HEK293 (cell line): Measurements from ENCODE around the gene UPK1A.

Experiments used
- GLI4 ChIP-seq: fragments of 450-650 bp; formaldehyde crosslinking; IDR thresholded peaks from 2 replicates; pipeline ENCODE4 v1.5.1; 2016; ENCODE audit warnings: missing biosample characterization, missing genetic modification characterization
- HOXC10 ChIP-seq: sonication (generic); formaldehyde crosslinking; IDR thresholded peaks from 2 replicates; pipeline ENCODE4 v1.8.1; 2023; ENCODE audit warnings: mild to moderate bottlenecking, missing genetic modification reagents
- KLF8 ChIP-seq: fragments of 450-650 bp; formaldehyde crosslinking; IDR thresholded peaks from 2 replicates; pipeline ENCODE4 v1.5.1; 2016; ENCODE audit warnings: missing biosample characterization, missing genetic modification characterization
- MEIS1 ChIP-seq: sonication (generic); formaldehyde crosslinking; IDR thresholded peaks from 2 replicates; pipeline ENCODE4 v1.8.1; 2022; ENCODE audit warnings: missing genetic modification reagents, mild to moderate bottlenecking, borderline replicate concordance
- OSR2 ChIP-seq: fragments of 450-650 bp; formaldehyde crosslinking; IDR thresholded peaks from 2 replicates; pipeline ENCODE4 v1.5.1; 2016; ENCODE audit warnings: missing biosample characterization, missing genetic modification characterization
- OVOL3 ChIP-seq: fragments of 450-650 bp; formaldehyde crosslinking; IDR thresholded peaks from 2 replicates; pipeline ENCODE4 v1.5.1; 2016; ENCODE audit warnings: missing biosample characterization, missing genetic modification characterization
- PATZ1 ChIP-seq: fragments of 450-650 bp; formaldehyde crosslinking; IDR thresholded peaks from 2 replicates; pipeline ENCODE4 v1.5.1; 2016; ENCODE audit warnings: missing biosample characterization, missing genetic modification characterization
- SCRT2 ChIP-seq: fragments of 450-650 bp; formaldehyde crosslinking; IDR thresholded peaks from 2 replicates; pipeline ENCODE4 v1.5.1; 2016; ENCODE audit warnings: missing biosample characterization, missing genetic modification characterization
- SP3 ChIP-seq: fragments of 450-650 bp; formaldehyde crosslinking; IDR thresholded peaks from 2 replicates; pipeline ENCODE4 v1.5.1; 2016; ENCODE audit warnings: missing biosample characterization, missing genetic modification characterization
- TCF7L2 ChIP-seq: IDR thresholded peaks from 2 replicates; pipeline ENCODE4 v1.6.1; 2011; ENCODE audit warnings: low read depth, mild to moderate bottlenecking, inconsistent platforms, low read length, moderate library complexity, borderline replicate concordance
- YY2 ChIP-seq: fragments of 450-650 bp; formaldehyde crosslinking; IDR thresholded peaks from 2 replicates; pipeline ENCODE4 v1.5.1; 2016; ENCODE audit warnings: missing biosample characterization, missing genetic modification characterization
- ZBTB20 ChIP-seq: fragments of 450-650 bp; formaldehyde crosslinking; IDR thresholded peaks from 2 replicates; pipeline ENCODE4 v1.5.1; 2016; ENCODE audit warnings: missing biosample characterization, missing genetic modification characterization
- ZBTB8A ChIP-seq: fragments of 450-650 bp; formaldehyde crosslinking; IDR thresholded peaks from 2 replicates; pipeline ENCODE4 v1.5.1; 2016; ENCODE audit warnings: missing biosample characterization, missing genetic modification characterization
- ZFP41 ChIP-seq: fragments of 450-650 bp; formaldehyde crosslinking; IDR thresholded peaks from 2 replicates; pipeline ENCODE4 v1.5.1; 2016; ENCODE audit warnings: missing biosample characterization, missing genetic modification characterization, borderline replicate concordance
- ZNF132 ChIP-seq: fragments of 450-650 bp; formaldehyde crosslinking; IDR thresholded peaks from 2 replicates; pipeline ENCODE4 v1.5.1; 2017; ENCODE audit warnings: missing biosample characterization, missing genetic modification characterization, borderline replicate concordance
- ZNF157 ChIP-seq: fragments of 450-650 bp; formaldehyde crosslinking; IDR thresholded peaks from 2 replicates; pipeline ENCODE4 v1.5.1; 2016; ENCODE audit warnings: missing biosample characterization, missing genetic modification characterization
- ZNF274 ChIP-seq, 2 experiments: fragments of 200-500 bp in 1 of 2; fragments of 450-650 bp in 1 of 2; sonication (Bioruptor generic) in 1 of 2; formaldehyde crosslinking in 1 of 2; IDR thresholded peaks; 2 replicates each; pipeline versions ENCODE4 v1.5.1 to v1.6.1; 2014 to 2016; ENCODE audit warnings: borderline replicate concordance in 1 of 2, inconsistent platforms in 1 of 2, low read length in 1 of 2, missing biosample characterization in 1 of 2, missing genetic modification characterization in 1 of 2
- ZNF292 ChIP-seq: fragments of 450-650 bp; formaldehyde crosslinking; IDR thresholded peaks from 2 replicates; pipeline ENCODE4 v1.5.1; 2016; ENCODE audit warnings: low read depth, missing biosample characterization, missing genetic modification characterization, borderline replicate concordance
- ZNF302 ChIP-seq: fragments of 450-650 bp; formaldehyde crosslinking; IDR thresholded peaks from 2 replicates; pipeline ENCODE4 v1.5.1; 2016; ENCODE audit warnings: missing biosample characterization, missing genetic modification characterization, low read depth
- ZNF311 ChIP-seq: fragments of 450-650 bp; formaldehyde crosslinking; IDR thresholded peaks from 2 replicates; pipeline ENCODE4 v1.5.1; 2017; ENCODE audit warnings: missing biosample characterization, missing genetic modification characterization, borderline replicate concordance
- ZNF341 ChIP-seq: fragments of 450-650 bp; formaldehyde crosslinking; IDR thresholded peaks from 2 replicates; pipeline ENCODE4; 2016; ENCODE audit warnings: low read depth, missing biosample characterization, missing genetic modification characterization
- ZNF354C ChIP-seq: fragments of 450-650 bp; formaldehyde crosslinking; IDR thresholded peaks from 2 replicates; pipeline ENCODE4 v1.5.1; 2016; ENCODE audit warnings: missing biosample characterization, missing genetic modification characterization, low read depth, borderline replicate concordance
- ZNF391 ChIP-seq: fragments of 450-650 bp; formaldehyde crosslinking; IDR thresholded peaks from 2 replicates; pipeline ENCODE4 v1.5.1; 2016; ENCODE audit warnings: low read depth, missing biosample characterization, missing genetic modification characterization, borderline replicate concordance
- ZNF398 ChIP-seq: fragments of 450-650 bp; formaldehyde crosslinking; IDR thresholded peaks from 2 replicates; pipeline ENCODE4 v1.5.1; 2017; ENCODE audit warnings: missing biosample characterization, missing genetic modification characterization
- ZNF416 ChIP-seq: fragments of 450-650 bp; formaldehyde crosslinking; IDR thresholded peaks from 2 replicates; pipeline ENCODE4 v1.5.1; 2016; ENCODE audit warnings: missing biosample characterization, missing genetic modification characterization
- ZNF48 ChIP-seq: fragments of 450-650 bp; formaldehyde crosslinking; IDR thresholded peaks from 2 replicates; pipeline ENCODE4 v1.5.1; 2016; ENCODE audit warnings: missing biosample characterization, missing genetic modification characterization
- ZNF555 ChIP-seq: fragments of 450-650 bp; formaldehyde crosslinking; conservative IDR thresholded peaks from 2 replicates; pipeline ENCODE4 v1.5.1; 2017; ENCODE audit warnings: missing biosample characterization, mild to moderate bottlenecking, missing genetic modification characterization, inconsistent platforms
- ZNF571 ChIP-seq: fragments of 450-650 bp; formaldehyde crosslinking; IDR thresholded peaks from 2 replicates; pipeline ENCODE4 v1.5.0; 2017; ENCODE audit warnings: missing biosample characterization, missing genetic modification characterization
- ZNF585B ChIP-seq: fragments of 450-650 bp; formaldehyde crosslinking; IDR thresholded peaks from 2 replicates; pipeline ENCODE4 v1.5.1; 2016; ENCODE audit warnings: missing biosample characterization, missing genetic modification characterization
- ZNF621 ChIP-seq: fragments of 450-650 bp; formaldehyde crosslinking; IDR thresholded peaks from 2 replicates; pipeline ENCODE4 v1.5.1; 2017; ENCODE audit warnings: missing biosample characterization, missing genetic modification characterization
- ZNF629 ChIP-seq: fragments of 450-650 bp; formaldehyde crosslinking; IDR thresholded peaks from 2 replicates; pipeline ENCODE4 v1.5.1; 2017; ENCODE audit warnings: missing biosample characterization, missing genetic modification characterization
- ZNF645 ChIP-seq: fragments of 450-650 bp; formaldehyde crosslinking; IDR thresholded peaks from 2 replicates; pipeline ENCODE4; 2016; ENCODE audit warnings: missing biosample characterization, missing genetic modification characterization
- ZNF658 ChIP-seq: fragments of 450-650 bp; formaldehyde crosslinking; IDR thresholded peaks from 2 replicates; pipeline ENCODE4; 2016; ENCODE audit warnings: missing biosample characterization, missing genetic modification characterization
- ZNF664 ChIP-seq: fragments of 450-650 bp; formaldehyde crosslinking; IDR thresholded peaks from 2 replicates; pipeline ENCODE4 v1.5.1; 2016; ENCODE audit warnings: missing biosample characterization, missing genetic modification characterization
- ZNF777 ChIP-seq: fragments of 450-650 bp; formaldehyde crosslinking; IDR thresholded peaks from 2 replicates; pipeline ENCODE4 v1.5.1; 2017; ENCODE audit warnings: missing biosample characterization, missing genetic modification characterization, borderline replicate concordance
- ZNF785 ChIP-seq: fragments of 450-650 bp; formaldehyde crosslinking; IDR thresholded peaks from 2 replicates; pipeline ENCODE4 v1.5.1; 2016; ENCODE audit warnings: missing biosample characterization, missing genetic modification characterization

The UPK1A gene

GRCh38 chr19:35716801-35717664 lies 50.7 kb downstream of the UPK1A start (continued):
- TF ChIP-seq ZNF398 (peak; percentile 67), ZBTB20 (tag by site-specific recombination) (peak; percentile 100), ZNF341 (tag by site-specific recombination) (peak; percentile 39), YY2 (tag by site-specific recombination) (peak; percentile 53; the same call in 1 of the 2 replicates), OSR2 (tag by site-specific recombination) (0 out of 2 replicates have a peak, but pooled peaks have one; percentile 20), ZNF416 (peak; percentile 60; the same call in 1 of the 2 replicates), ZNF777 (tag by site-specific recombination) (peak; percentile 90), ZNF621 (no peak), ZNF302 (tag by site-specific recombination) (no peak), KLF8 (tag by site-specific recombination) (peak; percentile 96), ZNF555 (tag by site-specific recombination) (no peak), PATZ1 (peak; percentile 96), ZNF664 (tag by site-specific recombination) (no peak), TCF7L2 (no peak), ZNF292 (tag by site-specific recombination) (no peak), ZBTB8A (tag by site-specific recombination) (peak; percentile 98), ZNF571 (tag by site-specific recombination) (no peak), ZNF311 (tag by site-specific recombination) (no peak), HOXC10 (no peak), ZNF157 (tag by site-specific recombination) (peak; percentile 58; the same call in 1 of the 2 replicates), ZNF132 (no peak), SP3 (tag by site-specific recombination) (peak; percentile 99), OVOL3 (peak; percentile 40; the same call in 1 of the 2 replicates), ZNF391 (tag by site-specific recombination) (peak; percentile 99), ZNF48 (tag by site-specific recombination) (no peak), ZNF274 (IDR thresholded peaks at IDR 0.05; ENCODE audit: low read length) (no peak), ZNF274 (tag by site-specific recombination; IDR thresholded peaks at IDR 0.05; ENCODE audit: borderline replicate concordance) (no peak), SCRT2 (peak; percentile 74; the same call in 1 of the 2 replicates), ZNF354C (no peak), ZNF785 (peak; percentile 91; the same call in 1 of the 2 replicates), ZNF658 (no peak), MEIS1 (CRISPR knock-in tag) (no peak), ZNF585B (tag by site-specific recombination) (no peak), ZFP41 (tag by site-specific recombination) (0 out of 2 replicates have a peak, but pooled peaks have one; percentile 20), ZNF645 (peak; percentile 66; the same call in 1 of the 2 replicates), GLI4 (tag by site-specific recombination) (no peak), ZNF629 (peak; percentile 80)
